Esophagus (tissue), 2 donors: ENCODE data around the gene SLC25A14. TPM values are rescaled to one million over a fixed set of nuclear protein-coding genes. Genes with fewer than 3 reads are reported as not detected.

Source experiments
- H3K27ac ChIP-seq, 2 donors: one replicate each; pipeline ENCODE4 v1.5.1; 2013; ENCODE audit warnings: low read depth in 2 of 2, mild to moderate bottlenecking in 2 of 2, inconsistent platforms in 1 of 2, low read length in 1 of 2, moderate library complexity in 1 of 2
- H3K27me3 ChIP-seq, 2 donors: one replicate each; pipeline ENCODE4 v1.6.1; 2013; ENCODE audit warnings: low read length in 2 of 2, control low read depth in 1 of 2, mild to moderate bottlenecking in 1 of 2; ENCODE audit not compliant: insufficient read depth in 2 of 2, control insufficient read depth in 1 of 2
- H3K36me3 ChIP-seq, 2 donors: one replicate each; pipeline ENCODE4 v1.6.1; 2013; ENCODE audit warnings: low read length in 1 of 2; ENCODE audit not compliant: control insufficient read depth in 2 of 2, insufficient read depth in 2 of 2
- H3K4me1 ChIP-seq, 2 donors: one replicate each; pipeline ENCODE4 v1.6.1; 2013; ENCODE audit warnings: low read length in 1 of 2; ENCODE audit not compliant: control insufficient read depth in 2 of 2, insufficient read depth in 2 of 2
- H3K4me3 ChIP-seq, 2 donors: one replicate each; pipeline ENCODE4 v1.5.1; 2013; ENCODE audit warnings: low read length in 2 of 2, mild to moderate bottlenecking in 2 of 2, low read depth in 1 of 2, moderate library complexity in 1 of 2
- H3K9me3 ChIP-seq, 2 donors: one replicate each; pipeline ENCODE4 v1.6.1; 2013; ENCODE audit warnings: mild to moderate bottlenecking in 2 of 2, low read depth in 1 of 2, low read length in 1 of 2, moderate library complexity in 1 of 2; ENCODE audit not compliant: control insufficient read depth in 2 of 2, insufficient read depth in 1 of 2
- WGBS, 2 donors: extraction: QIAGEN DNeasy Blood & Tissue Kit; methylation state at CpG; one replicate each; pipeline ENCODE4 v1.1.7; 2013; 5-methylcytosine and 5-hydroxymethylcytosine counted together
- polyA plus RNA-seq, 2 donors: library from polyadenylated mRNA; stranded (reverse); fragments of 200-250 nt; gene quantifications; one replicate each; pipeline ENCODE4 v1.2.3, GENCODE V29; 2013
- donor health status: healthy with polysubstance abuse.
- donor health status: Bipolar disorder and iron deficiency.

The SLC25A14 gene
- polyA plus RNA-seq, 2 donors = 8.3 to 10.2 TPM

GRCh38 chrX:130413415-130413814 lies 73.7 kb downstream of the SLC25A14 start:
- Histone ChIP-seq H3K9me3 (no peaks in the 10 kb centered on the region), H3K27ac (no peak overlapping the region), H3K36me3 (peaks cover 0 to 7% of the 10 kb centered on the region in 2 donors), H3K4me3 (no peak overlapping the region), H3K27me3 (no peaks in the 10 kb centered on the region), H3K4me1 (no peaks in the 10 kb centered on the region)
- 65 to 72% methylated on average over 2 of the region's 2 CpGs for WGBS, 2 donors

- Histone ChIP-seq H3K27ac (no peak overlapping the region), H3K4me3 (no peak overlapping the region), H3K4me1 (no peaks in the 10 kb centered on the region), H3K27me3 (no peaks in the 10 kb centered on the region), H3K36me3 (peaks cover 0 to 3% of the 10 kb centered on the region in 2 donors), H3K9me3 (no peaks in the 10 kb centered on the region)
- WGBS, 2 donors = 93 to 95% methylated on average over 5 of the region's 5 CpGs
These were observed 75.1 kb downstream of the SLC25A14 start for GRCh38 chrX:130414800-130415199.

GRCh38 chrX:130415201-130415600 lies 75.5 kb downstream of the SLC25A14 start:
- Histone ChIP-seq H3K27me3 (no peaks in the 10 kb centered on the region), H3K4me3 (no peak overlapping the region), H3K9me3 (no peaks in the 10 kb centered on the region), H3K36me3 (peaks cover 0 to 3% of the 10 kb centered on the region in 2 donors), H3K4me1 (no peaks in the 10 kb centered on the region), H3K27ac (no peak overlapping the region)
- 83 to 92% methylated on average over 7 of the region's 7 CpGs for WGBS, 2 donors

DNA sequence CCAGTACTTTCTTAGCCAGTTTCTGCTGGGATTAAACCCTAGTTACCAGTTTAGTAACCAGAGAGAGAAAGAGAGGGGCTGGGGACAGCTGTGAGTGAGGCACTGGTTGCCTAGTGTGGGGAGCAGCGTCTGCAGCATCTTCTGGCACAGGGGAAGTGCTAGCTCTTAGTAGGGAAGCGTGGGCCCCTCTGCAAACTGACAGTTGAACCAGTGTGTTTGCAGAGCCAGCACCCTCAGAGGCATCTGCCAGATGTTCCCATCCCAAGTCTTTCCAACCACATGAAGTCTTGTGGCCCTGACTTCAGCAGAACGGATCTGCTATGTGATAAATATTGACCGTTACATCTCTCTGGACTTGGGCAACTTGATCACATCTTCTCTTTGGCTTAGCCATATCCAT lies 77.1 kb downstream of the SLC25A14 start:
- H3K36me3 ChIP-seq = peaks cover 0 to 3% of the 10 kb centered on the region in 2 donors
- no peak overlapping the region for H3K4me3 ChIP-seq
- 69 to 93% methylated on average over 4 of the region's 4 CpGs for WGBS, 2 donors
- no peaks in the 10 kb centered on the region for H3K9me3 ChIP-seq
- no peaks in the 10 kb centered on the region for H3K27me3 ChIP-seq
- no peak overlapping the region for H3K27ac ChIP-seq
- no peaks in the 10 kb centered on the region for H3K4me1 ChIP-seq

DNA sequence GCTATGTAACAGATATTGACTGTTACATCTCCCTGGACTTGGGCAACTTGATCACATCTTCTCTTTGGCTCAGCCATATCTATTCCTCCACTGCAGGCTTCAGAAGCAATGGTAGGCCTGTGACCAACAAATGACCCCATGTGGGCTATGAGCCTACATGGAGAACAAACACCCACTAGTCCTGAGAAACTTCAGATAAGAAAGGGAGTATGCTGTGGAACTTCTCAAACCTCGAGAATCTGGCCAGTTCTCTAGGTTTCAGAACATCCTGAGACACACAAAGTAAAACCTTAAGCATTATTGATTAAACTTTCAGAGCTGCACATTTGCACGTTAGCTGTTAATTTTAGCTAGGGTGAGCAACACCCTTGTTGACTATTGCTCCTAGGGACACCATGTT lies 78.3 kb downstream of the SLC25A14 start:
- no peak overlapping the region for H3K27ac ChIP-seq

DNA sequence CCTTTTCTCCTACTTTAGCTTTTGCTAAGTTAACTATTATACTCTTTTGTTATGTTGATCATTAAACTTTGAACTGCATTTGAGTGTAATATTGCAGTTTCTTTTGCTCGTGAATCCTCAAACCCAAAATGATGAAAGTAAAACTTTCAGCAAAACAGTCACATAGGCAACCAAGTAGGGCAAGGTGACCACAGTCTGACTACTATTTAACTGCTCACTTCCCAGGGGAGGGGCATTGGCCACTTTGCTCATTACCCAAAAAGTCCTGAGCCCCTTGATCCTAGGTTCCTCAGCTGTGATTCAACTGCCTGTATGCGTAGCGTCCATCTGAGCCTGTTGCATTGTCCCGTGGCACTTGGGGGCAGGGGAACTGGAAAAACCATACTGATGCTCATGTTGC lies 79.0 kb downstream of the SLC25A14 start:
- 80 to 92% methylated on average over 4 of the region's 4 CpGs for whole genome bisulfite sequencing, 2 donors
- Histone ChIP-seq H3K9me3 (no peaks in the 10 kb centered on the region), H3K36me3 (peaks cover 0 to 3% of the 10 kb centered on the region in 2 donors), H3K4me3 (no peak overlapping the region), H3K27ac (no peak overlapping the region), H3K27me3 (no peaks in the 10 kb centered on the region), H3K4me1 (no peaks in the 10 kb centered on the region)

More for the DNA sequence above, 78.3 kb downstream of the SLC25A14 start:
- Histone ChIP-seq H3K9me3 (no peaks in the 10 kb centered on the region), H3K4me1 (no peaks in the 10 kb centered on the region), H3K36me3 (peaks cover 0 to 3% of the 10 kb centered on the region in 2 donors), H3K4me3 (no peak overlapping the region), H3K27me3 (no peaks in the 10 kb centered on the region)
- WGBS, 2 donors = 63 to 86% methylated on average over 2 of the region's 2 CpGs

- Histone ChIP-seq H3K4me3 (no peak overlapping the region), H3K4me1 (no peaks in the 10 kb centered on the region), H3K27me3 (no peaks in the 10 kb centered on the region), H3K9me3 (no peaks in the 10 kb centered on the region), H3K27ac (no peak overlapping the region), H3K36me3 (peaks cover 0 to 3% of the 10 kb centered on the region in 2 donors)
- WGBS, 2 donors = 73 to 90% methylated on average over 2 of the region's 2 CpGs
These were observed 79.5 kb downstream of the SLC25A14 start for GRCh38 chrX:130419263-130419662.

Other genes with a start within 250 kb of the SLC25A14 start
- 1 to 10 TPM; 3.7 to 6.7 TPM for gene ELF4, start 229.4 kb upstream of the SLC25A14 start, polyA plus RNA-seq
- gene AIFM1, start 174.1 kb upstream of the SLC25A14 start, polyA plus RNA-seq = 10 to 100 TPM; 16.3 to 22.4 TPM
- under 1 TPM in 1 of 2 donors, not detected in 1; 0.46 TPM for gene RAB33A, start 168.0 kb upstream of the SLC25A14 start, polyA plus RNA-seq
- under 1 TPM; 0.69 to 0.91 TPM for gene ZNF280C, start 71.0 kb upstream of the SLC25A14 start, polyA plus RNA-seq
- not detected for gene GPR119, start 45.8 kb downstream of the SLC25A14 start, polyA plus RNA-seq
- 10 to 100 TPM; 13.0 to 13.5 TPM for gene RBMX2, start 62.1 kb downstream of the SLC25A14 start, polyA plus RNA-seq